Right renal cortex interstitium (tissue), 3 donors: Measurements from ENCODE around the gene NRTN. TPM values are rescaled to one million over a fixed set of nuclear protein-coding genes. Genes with fewer than 3 reads are reported as not detected.

ENCODE experiments used
- DNase-seq, 3 donors: peaks; one replicate each; pipeline ENCODE4 v3.0.0-alpha.2; 2013; ENCODE audit warnings: low read depth in 3 of 3, low spot score in 2 of 3
- polyA plus RNA-seq, 3 donors: library from polyadenylated mRNA; unstranded; fragments of 120-200 nt; gene quantifications; one replicate each; pipeline ENCODE4 v1.2.1, GENCODE V29; 2013; ENCODE audit not compliant: insufficient read length in 3 of 3

The NRTN gene
- polyA plus RNA-seq, 3 donors = 1.8 to 2.2 (median 2.0) TPM

GRCh38 chr19:5811117-5811516, 6.2 kb downstream of the NRTN start:
- DNase-seq = no peak

- no peak for DNase-seq
These were observed 9.4 kb downstream of the NRTN start for GRCh38 chr19:5814123-5814851.

DNA sequence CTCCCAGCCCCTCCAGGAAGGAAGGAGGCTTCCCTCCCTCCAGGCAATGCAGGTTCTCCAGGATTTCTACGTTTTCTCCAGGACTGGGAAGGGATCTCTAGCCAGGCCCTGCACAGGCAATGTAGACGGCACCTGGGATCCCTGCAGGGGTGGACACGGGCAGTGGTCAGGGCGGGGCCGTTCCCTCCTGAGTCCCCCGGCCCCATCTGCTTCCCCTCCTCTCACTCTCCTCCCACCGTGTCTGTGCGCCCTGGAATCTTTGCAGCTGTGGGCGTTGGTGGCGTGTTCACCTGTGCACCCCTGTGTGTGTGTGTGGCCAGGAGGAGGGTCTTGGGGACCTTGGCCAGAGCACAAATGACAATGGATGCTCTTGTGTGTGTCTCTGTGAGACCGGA, 10.0 kb downstream of the NRTN start:
- DNase-seq = no peak

GRCh38 chr19:5817218-5817617, 12.4 kb downstream of the NRTN start:
- no peak for DNase-seq

DNA sequence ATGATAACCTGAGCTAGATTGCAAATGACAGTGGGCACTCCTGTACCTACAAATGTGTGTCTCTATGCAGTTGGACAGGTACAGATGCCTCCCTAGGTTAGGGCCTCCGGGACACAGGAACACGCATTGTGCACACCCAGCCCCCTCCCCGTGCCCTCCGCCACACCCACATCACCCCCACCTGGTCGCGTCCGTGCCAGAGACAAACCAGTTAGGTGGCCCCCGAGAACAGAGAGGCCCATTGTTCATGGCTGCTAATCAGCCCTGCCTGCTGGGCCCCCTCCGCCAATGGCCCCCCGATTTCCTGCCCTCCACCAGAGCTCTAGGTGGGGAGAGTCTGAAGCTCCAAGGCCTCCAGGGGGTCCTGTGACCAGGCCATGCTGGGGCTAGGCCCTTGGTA, 13.7 kb downstream of the NRTN start:
- no peak for DNase-seq

DNA sequence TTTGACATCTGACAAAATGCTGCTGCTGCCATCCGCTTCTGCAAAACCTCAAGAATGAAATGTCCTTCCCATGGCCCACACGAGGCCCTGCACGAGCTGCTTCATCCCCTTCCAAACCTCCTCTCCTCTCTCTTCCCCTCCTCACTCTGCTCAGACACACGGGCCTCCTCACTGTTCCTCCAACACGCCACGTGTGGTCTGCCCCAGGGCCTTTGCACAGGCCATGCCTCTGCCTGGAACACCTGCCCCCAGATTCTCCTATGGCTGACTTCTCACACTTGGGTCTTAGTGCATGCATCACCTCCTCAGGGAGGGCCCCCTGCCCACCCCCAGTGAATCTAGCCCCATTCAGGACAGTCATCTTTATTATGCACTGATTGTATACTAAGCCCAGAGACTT, 15.9 kb downstream of the NRTN start:
- no peak for DNase-seq

DNA sequence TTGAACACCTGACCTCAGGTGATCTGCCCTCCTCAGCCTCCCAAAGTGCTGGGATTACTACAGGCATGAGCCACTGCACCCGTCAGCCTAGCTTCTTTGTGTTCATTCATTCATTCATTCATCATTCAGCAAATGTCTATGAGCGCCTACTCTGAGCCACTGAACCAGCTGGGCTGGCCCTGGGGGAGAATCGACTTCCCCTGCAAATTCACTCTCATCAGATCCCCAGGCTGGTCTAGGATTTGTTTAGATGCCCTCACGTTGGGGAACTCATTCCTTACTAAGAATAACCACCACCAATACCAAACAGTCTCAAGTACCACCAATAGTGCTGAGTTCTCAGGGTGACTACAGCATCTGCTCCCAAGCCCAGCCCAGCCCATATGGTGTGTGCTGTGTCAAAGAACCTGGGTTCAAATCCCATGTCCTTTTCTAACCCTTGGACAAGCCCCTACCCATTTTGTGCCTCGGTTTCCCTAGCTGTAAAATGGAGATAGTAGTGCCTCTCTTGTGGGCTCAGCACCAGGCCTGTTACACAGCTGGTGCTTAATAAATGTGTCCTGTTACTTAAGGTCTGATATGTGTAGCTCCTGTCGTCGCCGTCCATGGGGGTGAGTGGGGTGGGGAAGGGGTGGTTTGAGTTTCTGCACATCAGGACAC, 16.8 kb downstream of the NRTN start:
- DNase-seq = no peak

DNA sequence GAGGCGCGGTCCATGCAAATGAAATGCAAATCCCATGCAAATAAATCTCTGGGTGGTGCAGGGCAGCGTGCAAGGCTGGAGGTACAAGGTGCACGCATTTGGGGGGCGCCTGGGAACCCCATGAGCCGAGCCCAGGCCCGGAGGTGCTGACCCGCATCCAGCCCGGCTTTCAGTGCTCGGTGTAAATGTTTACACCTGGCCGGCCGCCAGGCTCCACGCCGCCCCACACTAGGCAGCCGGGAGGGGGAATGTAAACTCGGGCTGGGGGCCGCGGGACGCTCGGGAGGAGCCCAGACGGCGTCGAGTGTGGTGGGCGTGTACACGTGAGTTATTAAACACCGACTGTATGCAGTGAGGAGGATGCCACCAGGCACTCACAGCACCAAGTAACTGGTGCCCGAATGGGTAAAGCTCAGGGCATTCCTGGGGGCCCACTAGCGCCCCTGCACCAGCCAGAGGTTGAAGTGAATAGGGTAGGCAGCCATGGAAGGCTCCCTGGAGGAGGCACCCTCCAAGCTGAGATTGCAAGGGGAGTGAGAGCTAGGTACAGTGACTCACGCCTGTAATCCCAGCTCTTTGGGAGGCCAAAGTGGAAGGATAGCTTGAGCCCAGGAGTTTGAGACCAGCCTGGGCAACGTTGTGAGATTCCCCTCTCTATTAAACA, 17.4 kb downstream of the NRTN start:
- no peak for DNase-seq

DNA sequence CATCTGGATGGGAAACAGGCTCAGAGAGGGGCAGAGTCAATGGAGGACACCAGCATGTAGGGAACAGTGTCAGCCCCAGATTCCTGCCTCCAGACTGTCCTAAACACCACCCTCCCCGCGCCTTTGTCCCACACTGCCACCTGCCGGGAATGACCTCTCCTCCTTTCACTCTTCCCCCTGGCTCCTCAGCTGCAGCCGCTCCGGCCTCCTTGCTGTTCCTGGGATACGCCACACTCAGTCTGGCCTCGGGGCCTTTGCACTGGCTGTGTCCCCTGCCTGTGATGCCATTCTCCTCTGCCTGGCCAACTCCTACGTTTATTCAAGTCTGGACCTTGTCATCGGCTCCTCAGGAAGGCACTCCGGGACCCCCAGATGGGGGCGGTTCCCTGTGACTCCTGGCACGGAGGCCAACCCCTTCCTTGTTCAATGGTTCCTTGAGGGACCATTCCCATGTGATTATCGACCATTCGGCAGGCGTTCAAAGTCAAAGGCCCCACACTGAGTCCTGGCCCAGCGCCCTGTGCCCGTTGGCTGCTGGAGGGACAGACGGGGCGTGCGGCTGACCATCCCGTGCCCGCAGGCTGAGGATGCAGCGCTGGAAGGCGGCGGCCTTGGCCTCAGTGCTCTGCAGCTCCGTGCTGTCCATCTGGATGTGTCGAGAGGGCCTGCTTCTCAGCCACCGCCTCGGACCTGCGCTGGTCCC, 18.9 kb downstream of the NRTN start:
- DNase-seq = no peak

DNA sequence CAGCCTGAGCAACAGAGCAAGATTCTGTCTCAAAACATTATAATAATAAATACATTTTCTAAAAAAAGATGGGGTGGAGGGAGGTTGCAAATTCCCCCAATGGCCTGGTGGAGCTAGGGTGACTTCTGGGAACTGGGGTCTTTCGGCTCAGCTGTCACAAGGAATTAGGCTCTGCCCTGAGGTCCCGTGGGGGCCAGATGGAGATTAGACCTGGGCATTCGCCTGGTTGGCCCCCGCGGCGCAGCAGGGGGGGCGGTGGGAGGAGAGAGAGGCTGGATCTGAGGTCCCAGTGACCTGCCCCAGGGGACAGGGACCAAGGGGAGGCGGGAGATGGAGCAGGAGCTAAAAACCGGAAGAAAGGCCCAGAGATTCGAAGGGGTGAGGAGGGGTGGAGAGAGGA, 19.9 kb downstream of the NRTN start:
- no peak for DNase-seq

GRCh38 chr19:5825178-5825577, 20.3 kb downstream of the NRTN start:
- no peak for DNase-seq

- no peak for DNase-seq
These were observed 21.9 kb downstream of the NRTN start for GRCh38 chr19:5826531-5827341.

GRCh38 chr19:5827342-5827890, 22.5 kb downstream of the NRTN start:
- no peak for DNase-seq

DNA sequence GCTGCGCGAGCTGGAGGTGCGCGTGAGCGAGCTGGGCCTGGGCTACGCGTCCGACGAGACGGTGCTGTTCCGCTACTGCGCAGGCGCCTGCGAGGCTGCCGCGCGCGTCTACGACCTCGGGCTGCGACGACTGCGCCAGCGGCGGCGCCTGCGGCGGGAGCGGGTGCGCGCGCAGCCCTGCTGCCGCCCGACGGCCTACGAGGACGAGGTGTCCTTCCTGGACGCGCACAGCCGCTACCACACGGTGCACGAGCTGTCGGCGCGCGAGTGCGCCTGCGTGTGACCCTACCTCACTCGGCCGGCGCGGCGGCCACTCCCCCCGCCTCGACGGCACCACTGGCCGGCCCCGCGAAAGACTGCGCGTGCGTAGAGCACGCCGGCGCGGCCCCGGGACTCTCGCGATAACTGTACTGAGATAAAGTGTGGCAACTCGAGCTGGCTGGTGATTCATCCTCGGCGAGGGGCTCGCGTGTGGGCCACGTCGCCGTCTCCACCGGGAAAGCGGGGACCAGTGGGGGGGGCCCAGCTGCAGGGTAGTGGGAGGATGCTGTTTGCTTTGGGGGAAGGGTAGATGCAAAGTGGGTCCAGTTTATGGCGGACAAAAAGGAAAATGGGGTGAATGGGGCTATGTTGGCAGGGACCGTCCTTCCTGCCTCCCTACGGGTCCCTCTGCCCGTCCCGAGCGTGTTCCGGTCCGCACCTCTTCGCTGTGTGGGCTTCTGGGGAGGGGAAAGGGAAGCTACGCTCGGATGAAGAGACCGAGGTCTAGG, 23.2 kb downstream of the NRTN start:
- DNase-seq = peak; percentile 88 to 91 (median 89)

GRCh38 chr19:5828661-5829566, 24.0 kb downstream of the NRTN start:
- peak in 2 of 3 donors; percentile 65 to 75 for DNase-seq

- DNase-seq = no peak
These were observed 24.9 kb downstream of the NRTN start for GRCh38 chr19:5829567-5830310.

DNA sequence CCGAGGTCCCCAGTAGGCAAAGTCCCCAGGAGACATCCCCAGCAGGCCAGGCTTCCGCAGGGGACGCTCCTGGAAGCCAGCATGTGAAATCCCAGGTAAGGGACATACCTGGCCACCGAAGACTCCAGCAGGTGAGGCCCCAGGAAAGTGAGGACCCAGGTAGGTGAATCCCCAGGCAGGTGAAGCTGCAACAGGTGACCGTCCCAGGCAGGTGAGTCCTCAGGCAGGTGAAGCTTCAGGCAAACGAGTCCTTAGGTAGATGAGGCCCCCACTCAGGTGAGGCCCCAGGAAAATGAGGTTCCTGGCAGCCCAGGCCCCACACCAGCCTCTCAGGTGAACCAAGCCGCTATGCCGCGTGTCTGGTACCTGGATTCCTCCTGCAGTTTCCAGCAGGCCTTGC, 26.3 kb downstream of the NRTN start:
- DNase-seq = no peak

GRCh38 chr19:5832061-5832460, 27.2 kb downstream of the NRTN start:
- no peak for DNase-seq
